Activated T-helper 9 cell treated with anti-CD3 and anti-CD28 coated beads, Interleukin-2, amount 50 U/mL, for 16 hours (primary cell): Measurements from ENCODE around the gene KIFC3.
"Not testable (repeated sequence)": the region's sequence is repeated elsewhere in the genome, so short reads cannot be mapped to it uniquely, and the experiment has no call there.

Source experiments
- DNase-seq: peaks from one replicate; pipeline ENCODE4 v3.0.0-alpha.2; 2020; ENCODE audit warnings: low read depth

Gene KIFC3

DNA sequence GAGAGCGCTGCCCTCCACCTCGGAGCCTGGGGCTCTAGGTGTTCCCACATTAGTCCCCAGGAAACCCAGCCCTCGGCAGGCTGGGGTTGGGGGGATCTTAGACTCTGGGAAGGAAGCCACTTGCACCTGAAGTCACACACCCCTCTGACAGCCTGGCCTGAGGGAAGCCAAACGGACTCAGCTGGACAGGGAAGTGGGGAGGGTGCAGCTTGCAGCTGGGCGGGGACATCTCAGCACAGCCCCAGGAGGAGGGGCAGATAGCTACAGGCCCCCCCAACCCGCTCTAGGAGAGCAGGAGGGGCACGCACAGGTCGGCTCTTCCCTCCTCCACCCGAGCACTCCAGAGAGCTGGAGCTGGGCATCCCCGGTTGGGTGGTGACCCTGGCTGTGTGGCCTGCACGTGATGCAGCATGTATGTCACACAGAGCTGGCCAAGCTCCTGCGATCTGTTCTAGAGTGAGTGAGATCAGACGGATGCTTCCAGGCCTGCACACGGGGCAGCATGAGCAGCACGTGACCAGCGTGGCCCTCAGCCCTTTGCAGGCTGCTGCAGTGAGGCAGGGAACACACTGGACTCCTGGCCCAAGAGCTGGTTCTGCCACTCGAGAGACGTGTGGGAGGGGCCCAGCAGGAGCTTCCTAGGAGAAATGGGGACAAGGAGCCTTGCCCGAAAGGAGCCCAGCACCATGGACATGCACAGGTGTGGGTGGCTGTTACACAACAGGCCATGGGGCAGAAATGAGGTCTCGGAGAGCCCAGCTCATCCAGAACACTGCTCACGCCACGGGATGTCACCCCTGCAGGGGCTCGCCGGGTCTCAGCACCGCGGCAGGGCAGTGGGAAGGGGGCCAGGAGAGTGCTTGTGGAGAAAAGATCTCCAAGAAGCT is 15.4 kb downstream of the KIFC3 start:
- no peak for DNase-seq

DNA sequence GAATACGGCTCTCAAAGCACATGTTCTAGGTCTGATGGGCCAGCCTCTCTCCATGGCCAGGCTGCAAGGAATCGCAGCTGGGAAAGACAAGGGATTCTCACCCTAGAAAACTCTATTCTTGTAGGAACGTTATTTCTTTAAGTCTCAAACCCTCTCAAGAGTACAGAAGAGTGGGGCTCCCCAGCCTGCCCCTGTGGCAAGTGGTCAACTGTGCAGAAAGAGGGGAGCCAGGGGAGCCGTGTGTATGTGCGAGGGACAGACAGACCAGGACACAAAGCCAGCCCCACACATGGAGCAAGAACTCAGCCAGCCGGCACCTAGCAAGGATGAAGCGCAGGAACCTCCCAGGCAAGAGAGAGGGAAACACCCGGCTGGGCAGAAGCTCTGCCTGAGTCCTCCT is 16.4 kb downstream of the KIFC3 start:
- DNase-seq, result no peak

DNA sequence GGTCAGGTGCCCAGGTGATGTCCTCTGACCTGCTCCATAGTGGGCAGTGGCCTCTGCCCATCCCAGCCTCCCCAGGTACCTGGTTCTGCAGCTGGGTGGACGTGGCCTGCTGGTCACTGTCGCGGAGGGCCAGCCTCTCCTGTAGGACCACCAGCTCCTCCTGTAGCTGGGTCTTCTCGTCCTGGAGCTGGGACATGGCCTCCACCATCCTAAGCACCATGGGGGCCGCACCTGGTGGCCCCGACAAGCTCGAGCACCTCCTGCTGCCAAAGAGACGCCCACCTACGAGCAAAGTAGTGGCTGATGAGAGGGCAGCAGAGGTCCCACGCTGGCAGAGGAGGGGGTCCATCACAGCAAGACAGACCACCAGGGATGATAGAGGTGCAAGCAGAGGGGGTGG is 16.9 kb downstream of the KIFC3 start:
- no peak for DNase-seq

DNA sequence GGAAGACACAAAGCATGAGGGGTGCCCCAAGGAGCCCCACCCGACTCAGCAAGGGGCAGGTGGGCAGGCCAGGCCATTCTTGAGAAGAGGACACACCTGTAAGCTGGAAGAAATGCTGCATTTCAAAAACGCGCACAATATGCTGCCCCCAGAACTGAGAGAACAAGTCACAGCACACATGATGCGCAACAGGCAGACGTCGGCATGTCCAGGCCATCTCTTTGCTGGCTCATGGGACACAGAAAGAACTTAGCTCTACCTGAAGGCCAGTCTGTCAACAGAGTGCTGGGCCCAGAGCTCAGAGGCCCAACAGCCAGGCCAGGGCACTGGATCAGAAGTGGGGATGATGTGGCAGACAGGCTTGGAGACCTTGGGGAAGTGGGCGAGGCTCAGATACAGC is 18.0 kb downstream of the KIFC3 start:
- DNase-seq, result no peak

DNA sequence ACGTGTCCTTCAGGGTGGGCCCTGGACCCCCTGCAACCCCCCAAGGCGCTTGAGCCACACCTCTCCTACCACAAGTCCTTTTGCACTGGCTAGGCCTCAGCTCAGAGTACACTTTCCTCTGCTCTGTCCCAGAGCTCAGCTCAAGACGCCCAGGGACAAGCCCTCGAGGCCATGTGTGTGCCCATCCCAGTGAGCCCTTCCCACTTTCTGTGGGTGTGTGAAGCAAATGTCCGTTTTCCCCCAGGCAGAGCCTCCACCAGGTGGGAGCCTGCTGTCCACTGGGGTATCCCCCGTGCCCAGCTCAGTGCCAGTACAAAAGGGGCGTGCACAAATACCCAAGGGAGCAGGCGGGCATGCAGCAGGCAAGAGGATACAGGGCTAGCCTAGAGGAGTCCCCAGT is 18.4 kb downstream of the KIFC3 start:
- no peak for DNase-seq

DNA sequence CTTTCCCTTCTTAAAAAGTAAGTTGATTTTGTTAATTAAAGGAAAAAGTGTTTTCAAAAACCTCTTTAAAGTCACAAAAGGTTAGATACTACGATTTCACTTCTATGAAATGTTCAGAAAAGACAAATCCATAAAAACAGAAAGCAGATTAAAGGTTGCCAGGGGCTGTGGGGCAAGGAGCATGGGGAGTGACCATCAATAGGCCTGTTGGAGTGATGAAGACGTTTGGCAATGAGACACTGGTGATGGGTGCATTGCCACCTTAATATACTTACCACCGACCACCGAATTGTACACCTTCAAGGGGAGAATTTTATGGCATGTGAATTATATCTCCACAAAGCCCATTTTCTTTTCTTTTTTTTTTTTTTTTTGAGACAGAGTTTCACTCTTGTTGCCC is 19.2 kb downstream of the KIFC3 start:
- DNase-seq, result no peak

DNA sequence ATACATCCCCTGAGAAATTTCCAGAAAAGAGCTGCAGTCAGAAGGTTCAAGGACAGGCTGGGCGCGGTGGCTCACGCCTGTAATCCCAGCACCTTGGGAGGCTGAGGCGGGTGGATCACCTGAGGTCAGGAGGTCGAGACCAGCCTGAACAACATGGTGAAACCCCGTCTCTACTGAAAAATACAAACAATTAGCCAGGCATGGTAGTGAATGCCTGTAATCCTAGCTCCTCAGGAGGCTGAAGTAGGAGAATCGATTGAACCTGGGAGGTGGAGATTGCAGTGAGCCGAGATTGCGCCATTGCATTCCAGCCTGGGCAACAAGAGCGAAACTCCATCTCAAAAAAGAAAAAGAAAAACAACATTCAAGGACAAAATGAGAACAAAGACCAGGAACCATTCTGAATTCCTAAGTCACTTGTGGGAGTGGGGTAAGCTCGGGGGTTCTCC is 19.7 kb downstream of the KIFC3 start:
- not testable (repeated sequence) for DNase-seq

DNA sequence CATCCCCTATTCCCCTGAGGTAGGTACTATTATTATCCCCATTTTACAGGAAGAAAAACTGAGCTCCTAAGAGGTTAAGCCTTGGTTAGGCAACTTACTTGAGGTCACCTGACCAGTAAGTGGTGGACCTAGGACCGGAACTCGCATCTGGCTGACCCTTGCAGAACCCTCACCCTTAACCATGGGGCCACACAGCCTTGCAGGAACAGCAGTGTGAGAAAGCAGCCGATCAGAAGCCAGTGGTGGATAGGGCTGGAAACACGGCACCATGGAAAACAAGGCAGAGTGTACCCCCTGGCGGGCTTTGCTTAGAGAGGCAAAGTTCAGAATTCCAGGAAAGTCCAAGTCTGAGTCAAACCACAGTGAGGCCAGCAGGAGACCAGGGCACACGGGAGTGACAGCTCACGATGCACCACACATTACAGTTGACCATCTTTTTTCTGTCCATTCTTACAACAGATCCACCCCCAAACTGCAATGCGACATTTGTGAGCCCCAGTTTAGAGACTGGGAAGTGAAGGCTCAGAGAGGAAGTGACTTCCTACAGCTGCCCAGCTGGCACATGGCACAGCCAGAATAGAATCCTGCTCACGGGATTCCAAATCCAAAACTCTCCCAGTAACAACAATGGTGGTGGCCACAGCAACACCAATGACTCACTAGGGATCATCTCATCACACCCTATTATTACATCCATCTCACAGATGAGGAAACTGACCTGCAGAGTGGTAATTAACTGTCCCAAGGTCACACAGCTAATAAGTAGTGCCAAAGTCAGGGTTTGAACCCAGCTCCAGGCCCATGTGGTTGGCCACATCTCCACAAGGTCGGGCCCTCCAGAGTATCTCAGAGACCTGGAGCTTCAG is 20.3 kb downstream of the KIFC3 start:
- no peak for DNase-seq

DNA sequence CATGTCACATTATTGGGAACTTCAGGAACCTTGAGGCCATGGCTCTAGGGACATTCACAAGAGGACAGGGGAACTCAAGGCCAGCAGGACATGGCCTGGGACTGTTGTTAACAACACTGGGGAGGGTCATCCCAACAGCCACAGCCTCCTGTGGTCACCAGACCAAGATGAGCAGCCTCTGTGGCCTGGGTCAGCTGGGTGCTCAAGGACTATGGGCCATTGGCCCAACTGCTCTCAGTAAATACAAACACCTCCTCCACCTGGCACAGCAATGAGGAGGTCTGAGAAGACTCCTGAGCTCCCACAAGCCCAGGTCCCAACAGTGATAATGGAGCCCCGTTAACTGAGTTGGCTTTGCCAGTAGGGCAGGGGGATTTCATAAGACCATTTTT is 20.9 kb downstream of the KIFC3 start:
- no peak for DNase-seq

DNA sequence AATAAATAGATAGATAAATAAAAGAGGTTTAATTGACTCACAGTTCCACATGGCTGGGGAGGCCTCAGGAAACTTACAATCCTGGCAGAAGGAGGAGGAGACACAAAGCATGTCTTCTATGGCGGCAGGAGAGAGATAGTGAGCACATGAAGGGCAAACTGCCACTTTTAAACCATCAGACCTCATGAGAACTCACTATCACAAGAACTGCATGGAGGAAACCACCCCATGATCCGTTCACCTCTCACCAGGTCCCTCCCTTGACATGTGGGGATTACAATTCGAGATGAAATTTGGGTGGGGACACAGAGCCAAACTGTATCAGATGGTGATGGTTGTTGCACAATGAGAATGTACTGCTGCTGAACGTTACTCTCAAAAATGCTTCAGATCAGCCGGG is 22.5 kb downstream of the KIFC3 start:
- DNase-seq, result not testable (repeated sequence)

DNA sequence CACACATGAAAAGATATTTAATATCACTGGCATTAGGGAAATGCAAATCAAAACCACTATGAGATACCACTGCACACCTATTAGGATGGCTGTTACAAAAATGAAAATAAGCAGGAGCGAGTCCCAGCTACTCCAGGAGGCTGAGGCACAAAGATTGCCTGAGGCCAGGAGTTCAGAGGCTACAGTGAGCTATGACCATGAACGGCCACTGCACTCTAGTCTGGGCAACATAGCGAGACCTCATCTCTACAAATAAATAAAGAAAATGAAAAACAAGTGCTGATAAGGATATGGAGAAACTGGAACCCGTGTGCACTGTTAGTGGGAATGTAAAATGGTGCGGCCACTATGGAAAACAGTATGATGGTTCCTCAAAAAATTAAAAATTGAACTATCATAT is 23.6 kb downstream of the KIFC3 start:
- no peak for DNase-seq

DNA sequence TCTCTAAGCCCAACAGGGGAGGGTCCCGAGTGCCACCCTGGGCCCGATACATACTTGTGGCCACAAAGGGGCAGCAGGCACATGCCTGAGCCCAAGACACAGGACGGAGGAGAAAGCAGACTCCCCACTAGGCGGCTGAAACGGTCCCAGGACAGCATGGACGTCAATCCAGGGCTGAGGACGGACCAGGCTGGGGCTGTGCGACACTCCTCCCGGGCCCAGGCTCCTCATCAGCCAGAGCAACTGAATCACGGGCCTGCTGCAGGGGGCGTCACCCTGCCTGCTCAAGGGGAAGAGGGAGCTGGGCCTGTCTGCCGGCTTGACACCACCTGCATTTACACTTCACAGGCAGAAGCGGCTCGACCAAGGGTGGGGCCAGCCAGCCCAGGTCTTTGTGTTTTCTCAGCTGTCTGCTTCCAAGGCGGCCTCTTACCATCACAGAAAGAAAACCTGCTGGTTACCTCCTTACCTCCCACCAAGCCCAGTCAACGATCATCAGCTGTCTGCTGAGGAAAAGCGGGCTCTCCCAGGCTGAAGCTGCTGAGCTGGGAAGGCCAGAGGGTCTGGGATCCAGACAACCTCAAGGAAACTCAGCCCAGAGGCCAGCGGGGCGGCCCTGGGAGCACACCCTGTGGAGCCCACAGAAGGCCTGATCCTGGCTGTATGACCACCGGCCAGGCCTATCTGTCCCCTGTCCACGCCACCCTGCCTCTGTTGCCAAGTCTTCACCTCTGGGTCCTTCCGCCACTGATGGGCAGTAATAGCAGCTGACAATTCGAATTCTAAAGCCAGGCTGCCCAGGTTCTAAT is 26.4 kb downstream of the KIFC3 start:
- no peak for DNase-seq

DNA sequence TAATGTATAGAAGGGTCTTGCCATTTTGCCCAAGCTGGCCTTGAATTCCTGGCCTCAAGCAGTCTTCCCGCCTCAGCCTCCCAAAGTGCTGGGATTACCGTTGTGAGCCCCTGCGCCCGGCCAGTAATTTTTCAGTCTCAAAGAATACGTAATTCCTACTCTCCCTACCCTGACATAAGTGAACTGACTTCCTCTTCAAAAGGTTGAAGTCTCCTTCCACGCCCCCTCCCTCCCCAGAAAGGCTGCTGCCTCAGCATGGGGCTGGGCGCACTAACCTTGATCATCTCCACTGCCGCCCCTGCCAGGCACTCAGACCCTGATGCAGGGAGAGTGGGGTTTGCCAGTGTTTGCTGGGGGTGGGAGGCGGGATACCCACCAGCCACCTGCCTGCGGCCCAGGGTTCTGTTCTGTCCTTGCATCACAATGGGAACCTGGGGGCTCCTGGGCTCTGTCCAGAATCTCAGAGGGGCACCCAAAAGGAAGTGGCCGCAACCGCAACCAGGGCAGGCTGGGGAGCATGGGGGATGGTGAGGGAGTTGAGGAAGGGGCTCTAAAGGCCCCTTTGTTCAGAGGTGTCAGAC is 27.5 kb downstream of the KIFC3 start:
- DNase-seq, result no peak

DNA sequence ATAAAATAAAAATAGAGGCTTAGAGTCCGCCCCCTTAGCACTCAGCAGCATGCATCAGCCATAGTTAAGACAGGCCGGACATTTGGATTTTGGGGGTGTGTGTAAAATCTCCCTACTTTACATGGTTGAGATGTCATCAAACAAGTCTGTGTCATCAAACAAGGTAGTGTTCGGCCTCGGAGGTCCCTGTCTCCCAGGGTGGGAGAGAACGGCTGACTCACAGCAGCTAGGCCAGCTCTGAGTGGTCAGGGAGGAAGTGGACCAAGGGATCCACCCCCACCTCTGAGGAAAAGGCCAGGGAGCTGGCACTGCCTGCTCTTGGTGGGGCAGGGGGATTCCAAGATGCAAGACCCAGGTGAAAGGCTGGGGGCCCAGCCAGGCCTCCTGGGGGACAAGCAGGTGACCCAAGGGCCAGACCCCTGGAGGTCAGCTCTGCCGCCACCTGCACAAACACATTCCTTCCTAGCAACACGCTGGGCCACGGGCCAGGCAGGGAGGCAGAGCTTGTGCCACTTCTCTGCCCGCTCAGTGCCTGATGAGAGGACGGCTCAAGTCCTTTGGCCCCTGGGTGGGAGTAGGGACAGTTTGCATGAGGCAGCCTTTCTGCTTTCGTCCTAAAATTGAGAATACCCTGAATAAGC is 28.5 kb downstream of the KIFC3 start:
- DNase-seq, result no peak

DNA sequence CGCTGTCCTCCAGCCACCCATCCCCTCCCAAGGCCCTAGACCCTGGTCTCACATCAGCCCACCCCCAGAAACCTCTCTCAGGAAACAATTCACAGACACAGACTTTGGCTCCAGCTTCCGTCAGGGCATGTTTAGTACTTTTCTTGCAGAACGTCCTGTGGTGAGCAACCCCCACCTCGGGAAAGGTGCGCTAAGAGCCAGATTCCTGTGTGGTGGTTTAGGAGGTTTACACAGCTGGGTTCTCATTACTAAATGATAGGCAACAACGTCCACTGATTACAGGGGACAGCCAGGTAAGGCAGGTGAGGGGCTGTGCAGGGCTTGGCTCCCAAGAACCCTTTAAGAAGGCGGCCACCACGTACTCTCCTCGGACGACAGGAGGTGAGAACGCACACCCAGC is 29.3 kb downstream of the KIFC3 start:
- DNase-seq, result no peak

DNA sequence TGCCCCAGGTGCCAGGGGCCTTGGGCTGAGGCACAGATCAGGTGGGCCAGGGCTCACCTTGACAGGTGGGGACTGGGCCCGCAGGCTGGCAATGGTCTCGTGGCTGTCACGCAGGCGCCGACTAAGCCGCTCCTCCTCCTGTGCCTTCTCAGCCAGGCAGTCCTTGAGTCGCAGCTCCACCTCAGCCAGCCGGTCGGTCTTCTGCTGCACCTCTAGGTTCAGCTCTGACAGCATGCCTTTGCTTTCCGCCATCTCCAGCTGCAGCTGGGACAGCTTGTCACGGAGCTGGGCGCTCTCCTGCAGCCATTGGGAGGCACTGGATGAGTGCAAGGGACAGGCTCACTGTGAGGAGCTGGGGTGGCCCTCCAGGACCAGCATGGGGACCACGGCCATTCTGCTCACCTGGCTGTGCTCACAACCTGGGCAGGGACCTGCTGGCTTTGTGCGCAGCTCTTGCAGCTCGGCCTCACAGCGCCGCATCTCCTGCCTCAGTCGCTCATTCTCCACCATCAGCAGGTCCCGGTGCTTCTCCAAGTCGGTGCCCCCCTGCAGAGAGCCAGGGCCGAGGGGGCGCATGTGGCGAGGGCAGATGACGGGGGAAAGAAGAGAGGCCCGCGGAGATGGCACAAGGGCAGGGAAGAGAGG is 31.0 kb downstream of the KIFC3 start:
- no peak for DNase-seq

DNA sequence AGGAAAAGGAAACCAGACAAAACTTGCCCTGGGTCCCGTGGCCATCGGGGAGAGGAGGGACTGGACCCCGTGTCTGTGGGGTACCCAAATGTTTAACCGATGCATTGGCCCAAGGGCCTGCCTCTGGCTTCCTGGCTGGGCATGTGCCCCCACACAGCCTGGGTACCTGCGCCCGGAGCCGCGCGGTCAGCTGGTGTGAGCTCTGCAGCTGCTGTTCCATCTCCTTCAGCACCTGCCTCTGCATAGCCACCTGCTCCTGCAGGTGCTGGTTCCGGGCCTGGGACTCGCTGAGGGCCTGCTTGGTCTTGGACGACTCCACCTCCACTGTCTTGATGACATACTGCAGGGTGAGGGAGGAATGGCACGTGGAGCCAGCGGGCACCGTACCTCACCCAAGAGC is 31.9 kb downstream of the KIFC3 start:
- no peak for DNase-seq

DNA sequence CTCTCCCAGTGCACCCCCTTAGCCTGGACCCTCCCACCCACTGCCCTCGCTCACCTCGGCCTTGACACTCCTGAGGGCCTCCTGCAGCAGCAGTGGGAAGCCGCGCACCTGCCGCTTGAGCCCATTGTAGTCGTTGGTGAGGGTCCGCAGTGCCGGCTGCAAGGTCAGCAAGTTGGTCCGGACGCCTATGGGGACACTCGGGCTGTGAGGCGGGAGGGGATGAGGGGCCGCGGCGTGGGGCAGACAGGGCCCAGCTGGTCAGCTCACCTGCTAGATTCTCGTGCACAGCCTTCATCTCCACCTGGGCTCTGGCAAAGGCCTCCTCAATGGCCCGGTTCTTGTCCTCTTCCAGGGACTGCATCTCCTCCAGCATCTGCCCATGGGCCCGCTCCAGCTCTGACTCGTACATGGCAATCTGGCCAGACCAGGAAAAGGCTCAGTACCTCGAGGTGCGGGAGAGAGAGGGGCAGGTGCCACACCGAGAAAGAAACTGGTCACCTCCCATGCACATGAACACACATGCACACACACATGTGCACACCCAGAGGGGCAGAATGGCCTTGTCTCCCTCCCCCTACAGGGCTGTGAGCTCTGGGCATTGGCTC is 32.6 kb downstream of the KIFC3 start:
- DNase-seq, result no peak

DNA sequence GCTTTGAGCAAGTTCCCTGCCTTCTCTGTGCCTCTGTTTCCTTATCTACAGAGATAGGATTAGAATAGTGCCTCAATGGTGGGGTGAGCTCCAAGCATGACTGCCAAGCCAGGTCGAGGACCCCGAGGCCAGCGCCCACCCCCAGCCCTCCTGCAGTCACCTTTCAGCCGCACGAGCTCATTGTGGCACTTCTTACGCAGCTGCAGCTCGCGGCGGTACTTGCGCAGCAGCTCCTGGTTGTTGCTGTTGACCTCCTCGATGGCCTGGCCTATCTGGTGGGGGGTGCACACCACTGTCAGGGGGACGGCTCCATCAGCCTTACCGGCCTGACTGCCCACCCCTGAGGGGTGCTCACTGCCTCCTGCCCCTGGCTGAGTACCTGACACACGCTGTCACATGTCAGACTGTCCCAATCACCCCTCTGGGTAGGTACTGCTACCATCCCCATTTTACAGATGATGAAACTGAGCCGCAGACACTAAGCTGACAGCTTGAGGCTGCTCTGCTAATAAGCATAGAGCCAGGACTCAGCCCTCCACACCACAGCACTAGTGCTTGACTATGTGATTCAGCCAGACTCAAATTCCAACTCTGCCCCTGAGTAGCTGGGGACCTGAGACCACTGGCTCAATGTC is 35.5 kb downstream of the KIFC3 start:
- no peak for DNase-seq

DNA sequence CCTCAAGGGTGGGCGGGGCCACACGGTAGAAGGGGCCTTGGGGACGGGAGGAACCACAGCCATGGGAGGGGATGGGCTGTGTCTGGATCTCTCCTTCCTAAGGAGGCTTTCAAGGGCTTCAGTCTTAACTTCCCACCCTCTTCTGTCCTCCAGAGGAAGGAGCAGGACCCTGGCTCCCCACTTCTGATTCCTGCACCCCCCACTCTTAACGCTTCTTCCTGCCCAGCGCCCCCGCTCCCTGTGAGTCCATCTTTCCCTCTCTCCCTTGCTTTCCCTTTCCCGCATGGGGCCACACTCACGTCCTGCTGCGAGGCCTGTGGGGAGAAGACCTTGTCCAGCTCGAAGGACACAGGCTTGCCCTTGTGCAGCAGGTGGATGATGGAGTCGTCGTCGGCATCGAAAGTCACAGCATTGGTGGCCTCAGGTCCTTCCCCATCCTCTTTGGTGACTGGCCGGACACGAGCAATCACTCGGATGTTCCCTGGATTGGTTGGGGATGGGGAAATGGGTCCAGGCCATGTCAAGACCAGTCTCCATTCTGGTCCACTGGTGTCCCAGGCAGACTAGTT is 37.0 kb downstream of the KIFC3 start:
- DNase-seq, result no peak
